G401.6 (cell line): ENCODE measurements around the gene SLC35A3.
A peak's percentile ranks its signal among the peaks of the same experiment; 100 is the strongest.
"Not testable (repeated sequence)": the region's sequence is repeated elsewhere in the genome, so short reads cannot be mapped to it uniquely, and the experiment has no call there.

Experiments used
- FAIRE-seq: peaks from 2 replicates; lab custom pipeline; 2012; peaks lifted over from hg19 to GRCh38; lab: Jason Lieb, UNC

The SLC35A3 gene

GRCh38 chr1:99975529-99975928 lies 5.7 kb downstream of the SLC35A3 start:
- FAIRE-seq = no peak

- FAIRE-seq = not testable (repeated sequence)
Measured at GRCh38 chr1:99977326-99977725, 7.5 kb downstream of the SLC35A3 start.

- FAIRE-seq = no peak
Measured at GRCh38 chr1:99978218-99978617, 8.4 kb downstream of the SLC35A3 start.

- FAIRE-seq = no peak
Measured at GRCh38 chr1:99979091-99979490, 9.3 kb downstream of the SLC35A3 start.

GRCh38 chr1:99980928-99981327 lies 11.1 kb downstream of the SLC35A3 start:
- no peak for FAIRE-seq

GRCh38 chr1:99986656-99987225 lies 16.9 kb downstream of the SLC35A3 start:
- no peak for FAIRE-seq

GRCh38 chr1:99988210-99988765 lies 18.5 kb downstream of the SLC35A3 start:
- FAIRE-seq = no peak

GRCh38 chr1:99992044-99992722 lies 22.4 kb downstream of the SLC35A3 start:
- FAIRE-seq = peak; percentile 46

- FAIRE-seq = no peak
Measured at GRCh38 chr1:99992760-99993467, 23.1 kb downstream of the SLC35A3 start.

GRCh38 chr1:99993468-99993845 lies 23.7 kb downstream of the SLC35A3 start:
- no peak for FAIRE-seq

GRCh38 chr1:99994496-99994895 lies 24.7 kb downstream of the SLC35A3 start:
- no peak for FAIRE-seq

GRCh38 chr1:99996951-99997350 lies 27.2 kb downstream of the SLC35A3 start:
- FAIRE-seq = no peak

GRCh38 chr1:100001462-100001861 lies 31.7 kb downstream of the SLC35A3 start:
- FAIRE-seq = no peak

GRCh38 chr1:100005424-100005823 lies 35.6 kb downstream of the SLC35A3 start:
- no peak for FAIRE-seq

- FAIRE-seq = no peak
Measured at GRCh38 chr1:100006688-100007087, 36.9 kb downstream of the SLC35A3 start.

- no peak for FAIRE-seq
Measured at GRCh38 chr1:100009458-100009857, 39.7 kb downstream of the SLC35A3 start.

GRCh38 chr1:100010804-100011203 lies 41.0 kb downstream of the SLC35A3 start:
- FAIRE-seq = no peak

- no peak for FAIRE-seq
Measured at GRCh38 chr1:100019220-100019619, 49.4 kb downstream of the SLC35A3 start.

- no peak for FAIRE-seq
Measured at GRCh38 chr1:100023482-100023881, 53.7 kb downstream of the SLC35A3 start.

GRCh38 chr1:100027212-100027611 lies 57.4 kb downstream of the SLC35A3 start:
- FAIRE-seq = no peak

- FAIRE-seq = no peak
Measured at GRCh38 chr1:100028765-100029164, 59.0 kb downstream of the SLC35A3 start.

GRCh38 chr1:100034470-100034869 lies 64.7 kb downstream of the SLC35A3 start:
- peak; percentile 86 for FAIRE-seq

- FAIRE-seq = no peak
Measured at GRCh38 chr1:100035214-100035613, 65.4 kb downstream of the SLC35A3 start.
